Ovary (tissue), 9 donors: ENCODE results near the gene ENTPD2. TPM values are rescaled to one million over a fixed set of nuclear protein-coding genes. Genes with fewer than 3 reads are reported as not detected.
"Not testable (repeated sequence)": the region's sequence is repeated elsewhere in the genome, so short reads cannot be mapped to it uniquely, and the experiment has no call there.

Experiments used
- DNase-seq, 5 donors: peaks; one replicate each; pipeline ENCODE4 v3.0.0-alpha.2; 2019 to 2020
- H3K27ac ChIP-seq, 2 donors: fragments of 200-600 bp; one replicate each; pipeline versions ENCODE4 v1.5.1 to v1.8.0; 2019 to 2022
- H3K27me3 ChIP-seq: fragments of 200-600 bp; one replicate; pipeline ENCODE4 v1.8.0; 2022
- H3K36me3 ChIP-seq: fragments of 200-600 bp; sonication (generic); one replicate; pipeline ENCODE4 v1.5.1; 2019
- H3K4me1 ChIP-seq: one replicate; pipeline ENCODE4 v1.8.1; 2013; ENCODE audit warnings: mild to moderate bottlenecking, moderate library complexity; ENCODE audit not compliant: insufficient read depth
- H3K4me3 ChIP-seq: fragments of 200-600 bp; sonication (generic); one replicate; pipeline ENCODE4 v1.5.1; 2017
- H3K9me3 ChIP-seq, 2 donors: fragments of 200-600 bp in 1 of 2; sonication (generic) in 1 of 2; one replicate each; pipeline versions ENCODE4 v1.5.1 to v1.8.1; 2013 to 2019; ENCODE audit warnings: mild to moderate bottlenecking in 1 of 2, moderate library complexity in 1 of 2
- EP300 ChIP-seq: sonication (generic); formaldehyde crosslinking; IDR thresholded peaks from one replicate; pipeline ENCODE4 v1.6.1; 2017; ENCODE audit warnings: antibody characterized with exemption
- POLR2A ChIP-seq: fragments of 450-650 bp; IDR thresholded peaks from one replicate; pipeline ENCODE4 v1.6.1; 2017; ENCODE audit warnings: antibody characterized with exemption, mild to moderate bottlenecking, moderate library complexity
- WGBS, 3 donors: extraction: QIAGEN DNeasy Blood & Tissue Kit in 1 of 3; methylation state at CpG; one replicate each; pipeline versions ENCODE4 v1.1.5 to v1.1.7; 2013 to 2017; 5-methylcytosine and 5-hydroxymethylcytosine counted together
- intact Hi-C, 4 donors: fragments of 100-400 bp; cut with DNase I; formaldehyde crosslinking; loops; one replicate each; pipeline versions ENCODE4 v1.11.0 to v1.15.1; 2022 to 2023
- polyA plus RNA-seq, 2 donors: library from polyadenylated mRNA; stranded (reverse); fragments of 200-250 nt in 1 of 2; fragments of 350-450 nt in 1 of 2; fragmentation: Illumina TruSeq in 1 of 2; extraction: RNeasy Lipid Tissue Mini Kit (QIAGEN cat#74804) in 1 of 2; gene quantifications; one replicate each; pipeline ENCODE4 v1.2.3, GENCODE V29; 2013 to 2014
- total RNA-seq, 7 donors: library from RNA; depleted of rRNA in 2 of 7; stranded (reverse); fragments of >200 nt in 2 of 7; fragmentation: NEBNext Ultra II Directional in 3 of 7; extraction: Animal tissue kit (Norgen Biotek cat#: 25700) in 3 of 7; gene quantifications; one replicate each; pipeline versions ENCODE4 v1.1.0 to v1.2.4, GENCODE V29; 2016 to 2023
- TF ChIP-seq, protein P1 (sequence below), 3 donors: fragments of 450-650 bp in 2 of 3; fragments of 200-600 bp in 1 of 3; IDR thresholded peaks; one replicate each; pipeline versions ENCODE4 v1.5.1 to v1.8.0; 2016 to 2022; ENCODE audit warnings: antibody characterized with exemption in 3 of 3, mild to moderate bottlenecking in 1 of 3
- donor health status: DM: no; HTN: no; CAD: no; lungs with moderate emphysema.
- donor health status: DM: no; HTN: no; CAD: no.
- donor health status: Bipolar disorder and iron deficiency.
- donor health status: DM: yes; HTN: yes; CAD: no.
- donor health status: DM: no; HTN: no; CAD: no.
- donor health status: DM: yes; HTN: yes; CAD: no.

Gene ENTPD2
- total and polyA plus RNA-seq, 9 donors, result 0.12 to 5.1 (median 0.87) TPM

GRCh38 chr9:137006116-137007003 is 47.5 kb downstream of the ENTPD2 start:
- H3K4me1 ChIP-seq, result peaks cover 16% of the 10 kb centered on the region
- DNase-seq, result peak; percentile 57 to 86 (median 74)
- TF ChIP-seq EP300 (no peak), POLR2A (no peak)
- TF ChIP-seq, protein P1, sequence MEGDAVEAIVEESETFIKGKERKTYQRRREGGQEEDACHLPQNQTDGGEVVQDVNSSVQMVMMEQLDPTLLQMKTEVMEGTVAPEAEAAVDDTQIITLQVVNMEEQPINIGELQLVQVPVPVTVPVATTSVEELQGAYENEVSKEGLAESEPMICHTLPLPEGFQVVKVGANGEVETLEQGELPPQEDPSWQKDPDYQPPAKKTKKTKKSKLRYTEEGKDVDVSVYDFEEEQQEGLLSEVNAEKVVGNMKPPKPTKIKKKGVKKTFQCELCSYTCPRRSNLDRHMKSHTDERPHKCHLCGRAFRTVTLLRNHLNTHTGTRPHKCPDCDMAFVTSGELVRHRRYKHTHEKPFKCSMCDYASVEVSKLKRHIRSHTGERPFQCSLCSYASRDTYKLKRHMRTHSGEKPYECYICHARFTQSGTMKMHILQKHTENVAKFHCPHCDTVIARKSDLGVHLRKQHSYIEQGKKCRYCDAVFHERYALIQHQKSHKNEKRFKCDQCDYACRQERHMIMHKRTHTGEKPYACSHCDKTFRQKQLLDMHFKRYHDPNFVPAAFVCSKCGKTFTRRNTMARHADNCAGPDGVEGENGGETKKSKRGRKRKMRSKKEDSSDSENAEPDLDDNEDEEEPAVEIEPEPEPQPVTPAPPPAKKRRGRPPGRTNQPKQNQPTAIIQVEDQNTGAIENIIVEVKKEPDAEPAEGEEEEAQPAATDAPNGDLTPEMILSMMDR (IDR thresholded peaks at IDR 0.05), result no peak
- WGBS, 3 donors, result 28 to 32% (median 29%) methylated on average over 24 of the region's 24 CpGs
- H3K9me3 ChIP-seq, result no peaks in the 10 kb centered on the region
- intact Hi-C loops, result no loop called here
- H3K4me3 ChIP-seq, result no peak overlapping the region
- H3K27me3 ChIP-seq, result no peaks in the 10 kb centered on the region
- H3K36me3 ChIP-seq, result no peaks in the 10 kb centered on the region
- H3K27ac ChIP-seq, result no peak overlapping the region

- H3K27ac ChIP-seq, H3K9me3 ChIP-seq, intact Hi-C loops, H3K36me3 ChIP-seq, H3K4me3 ChIP-seq, DNase-seq, H3K27me3 ChIP-seq: not testable (repeated sequence)
- peaks cover 16% of the 10 kb centered on the region for H3K4me1 ChIP-seq
- 42 to 50% (median 49%) methylated on average over 17 of the region's 17 CpGs for WGBS, 3 donors
Observed at GRCh38 chr9:137004285-137004684, 49.6 kb downstream of the ENTPD2 start.

GRCh38 chr9:137002646-137003041 is 51.2 kb downstream of the ENTPD2 start:
- H3K4me1 ChIP-seq, result peaks cover 16% of the 10 kb centered on the region
- H3K27ac ChIP-seq, result no peak overlapping the region
- 91 to 92% (median 91%) methylated on average over 10 of the region's 10 CpGs for WGBS, 3 donors
- H3K4me3 ChIP-seq, result no peak overlapping the region
- no peak for DNase-seq
- no peaks in the 10 kb centered on the region for H3K9me3 ChIP-seq
- intact Hi-C loops, result no loop called here
- TF ChIP-seq POLR2A (no peak), EP300 (no peak)
- TF ChIP-seq, protein P1 (IDR thresholded peaks at IDR 0.05), result no peak
- no peaks in the 10 kb centered on the region for H3K27me3 ChIP-seq
- H3K36me3 ChIP-seq, result no peaks in the 10 kb centered on the region

DNA sequence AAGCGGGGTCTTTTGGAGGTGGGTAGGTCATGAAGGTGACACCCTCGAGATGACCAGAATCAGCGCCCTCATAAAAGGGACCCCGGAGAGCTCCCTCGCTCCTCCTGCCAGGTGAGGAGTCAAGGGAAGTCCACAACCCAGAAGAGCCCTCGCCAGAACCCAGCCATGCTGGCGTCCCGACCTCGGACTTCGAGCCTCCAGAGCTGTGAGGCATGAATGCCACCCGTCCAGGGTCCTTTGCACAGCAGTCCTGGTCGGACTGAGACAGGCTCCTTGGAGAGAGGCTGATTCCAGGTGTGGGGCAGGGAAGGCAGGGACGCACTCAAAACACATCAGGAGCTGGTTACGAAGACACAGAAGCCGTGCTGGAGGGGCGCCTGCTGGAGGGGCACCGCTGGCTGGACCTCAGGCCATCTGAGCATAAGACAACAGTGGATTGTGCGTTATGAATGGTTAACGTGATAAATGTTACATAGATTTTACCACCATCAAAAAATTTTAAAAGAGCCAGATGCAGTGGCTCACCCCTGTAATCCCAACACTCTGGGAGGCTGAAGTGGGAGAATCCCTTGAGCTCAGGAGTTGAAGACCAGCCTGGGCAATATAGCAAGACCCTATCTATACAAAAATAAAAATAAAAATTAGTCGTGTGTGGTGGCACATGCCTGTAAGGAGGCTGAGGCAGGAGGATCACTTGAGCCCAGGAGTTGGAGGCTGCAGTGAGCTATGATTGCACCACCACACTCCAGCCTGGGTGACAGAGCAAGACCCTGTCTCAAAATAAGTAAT is 51.8 kb downstream of the ENTPD2 start:
- peaks cover 11% of the 10 kb centered on the region for H3K4me1 ChIP-seq
- DNase-seq, result no peak

More for the DNA sequence above, 51.8 kb downstream of the ENTPD2 start:
- H3K27me3 ChIP-seq, result no peaks in the 10 kb centered on the region
- no peak overlapping the region for H3K4me3 ChIP-seq
- TF ChIP-seq POLR2A (no peak), EP300 (no peak)
- TF ChIP-seq, protein P1 (IDR thresholded peaks at IDR 0.05), result no peak
- no peak overlapping the region for H3K27ac ChIP-seq
- no peaks in the 10 kb centered on the region for H3K9me3 ChIP-seq
- no peaks in the 10 kb centered on the region for H3K36me3 ChIP-seq
- intact Hi-C loops, result no loop called here
- WGBS, 3 donors, result 89 to 90% (median 89%) methylated on average over 20 of the region's 20 CpGs
